ENCODE results near the gene KCND2. TPM values are rescaled to one million over a fixed set of nuclear protein-coding genes. Genes with fewer than 3 reads are reported as not detected.

KCND2 gene
- polyA plus RNA-seq, 1 of the 3 experiments (the other 2 are of a cell fraction): not detected

DNA sequence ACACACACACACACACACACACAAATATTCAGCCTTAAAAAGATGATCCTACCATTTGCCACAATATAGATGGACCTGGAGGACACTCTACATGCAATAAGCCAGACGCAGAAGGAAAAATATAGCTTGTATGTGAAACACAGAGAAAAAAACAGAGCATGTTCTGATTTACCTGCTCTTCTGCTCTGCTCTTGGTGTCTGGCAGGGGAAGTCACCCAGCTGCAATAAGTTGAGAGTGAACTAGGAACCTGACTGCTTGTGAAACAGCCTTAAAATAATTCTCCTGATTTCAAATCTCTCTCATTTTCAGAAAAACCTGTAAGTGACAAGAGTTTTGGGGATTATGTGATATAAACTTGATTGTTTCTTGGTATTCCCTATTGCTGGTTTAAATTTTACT is 31.0 kb upstream of the KCND2 start:
- no peaks in the 10 kb centered on the region for H3K79me2 ChIP-seq (ENCODE audit: insufficient read depth)
- no peaks in the 10 kb centered on the region for H3K36me3 ChIP-seq (replicated peaks in 1 of 2; ENCODE audit: control insufficient read depth in 1 of 2, insufficient read depth in 2 of 2, low read length in 1 of 2)
- H2AFZ ChIP-seq (ENCODE audit: low read depth): no peak overlapping the region
- ChIA-PET POLR2A (no interaction called here), CTCF (no interaction called here)
- H3K27ac ChIP-seq (ENCODE audit: low read depth in 2 of 2, low read length in 1 of 2): no peak overlapping the region
- no peak overlapping the region for H3K4me2 ChIP-seq
- no peak for DNase-seq
- H4K20me1 ChIP-seq (ENCODE audit: insufficient read depth): no peaks in the 10 kb centered on the region
- no peaks in the 10 kb centered on the region for H3K4me1 ChIP-seq (ENCODE audit: control insufficient read depth in 1 of 2, insufficient read depth in 2 of 2, low read depth in 1 of 2, low read length in 1 of 2)
- WGBS (ENCODE audit: low lambda C conversion rate): 0% methylated on average over 1 of the region's 1 CpG
- H3K9ac ChIP-seq: no peak overlapping the region
- no peak for TF ChIP-seq ELF1 (IDR thresholded peaks at IDR 0.05)
- H3K9me2 ChIP-seq: no peaks in the 10 kb centered on the region
- H3K27me3 ChIP-seq (ENCODE audit: insufficient read depth): no peaks in the 10 kb centered on the region
- no peaks in the 10 kb centered on the region for H3F3A ChIP-seq (replicated peaks; ENCODE audit: insufficient read depth)
- H3K4me3 ChIP-seq (ENCODE audit: low read depth in 2 of 2, low read length in 1 of 2): no peak overlapping the region
- no peaks in the 10 kb centered on the region for H3K9me3 ChIP-seq

DNA sequence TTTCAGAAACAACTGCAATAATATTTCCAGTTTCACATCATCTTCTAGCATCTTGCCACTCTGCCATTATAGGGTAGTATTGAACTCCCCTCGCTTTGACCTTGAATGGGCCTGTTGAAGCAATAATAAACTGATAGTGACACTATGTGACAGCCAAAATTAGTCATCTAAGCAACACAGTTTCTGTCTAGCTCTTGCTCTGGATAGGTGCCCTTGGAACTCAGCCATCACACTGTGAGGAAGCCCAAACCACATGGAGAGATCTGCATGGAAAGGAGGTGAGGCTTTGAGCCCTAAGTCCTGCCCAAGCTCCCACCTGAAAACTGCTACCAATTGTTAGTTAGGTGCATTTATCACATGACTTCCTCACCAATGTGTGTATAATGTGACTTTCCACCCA is 18.1 kb upstream of the KCND2 start:
- Histone ChIP-seq H3K79me2 (ENCODE audit: insufficient read depth) (no peaks in the 10 kb centered on the region), H3K9ac (no peak overlapping the region), H3F3A (replicated peaks; ENCODE audit: insufficient read depth) (peaks cover 4% of the 10 kb centered on the region), H3K27me3 (ENCODE audit: insufficient read depth) (no peaks in the 10 kb centered on the region), H3K9me2 (peaks cover 4% of the 10 kb centered on the region), H3K27ac (ENCODE audit: low read depth in 2 of 2, low read length in 1 of 2) (no peak overlapping the region), H3K4me3 (ENCODE audit: low read depth in 2 of 2, low read length in 1 of 2) (no peak overlapping the region), H3K4me2 (no peak overlapping the region), H3K4me1 (ENCODE audit: control insufficient read depth in 1 of 2, insufficient read depth in 2 of 2, low read depth in 1 of 2, low read length in 1 of 2) (no peaks in the 10 kb centered on the region), H3K9me3 (no peaks in the 10 kb centered on the region), H4K20me1 (ENCODE audit: insufficient read depth) (no peaks in the 10 kb centered on the region), H3K36me3 (replicated peaks in 1 of 2; ENCODE audit: control insufficient read depth in 1 of 2, insufficient read depth in 2 of 2, low read length in 1 of 2) (no peaks in the 10 kb centered on the region), H2AFZ (ENCODE audit: low read depth) (no peak overlapping the region)
- POLR2A ChIA-PET: no interaction called here
- no peak for DNase-seq
- no peak for TF ChIP-seq FOXM1 (IDR thresholded peaks at IDR 0.05; ENCODE audit: low read depth)
- TF ChIP-seq, protein P1, sequence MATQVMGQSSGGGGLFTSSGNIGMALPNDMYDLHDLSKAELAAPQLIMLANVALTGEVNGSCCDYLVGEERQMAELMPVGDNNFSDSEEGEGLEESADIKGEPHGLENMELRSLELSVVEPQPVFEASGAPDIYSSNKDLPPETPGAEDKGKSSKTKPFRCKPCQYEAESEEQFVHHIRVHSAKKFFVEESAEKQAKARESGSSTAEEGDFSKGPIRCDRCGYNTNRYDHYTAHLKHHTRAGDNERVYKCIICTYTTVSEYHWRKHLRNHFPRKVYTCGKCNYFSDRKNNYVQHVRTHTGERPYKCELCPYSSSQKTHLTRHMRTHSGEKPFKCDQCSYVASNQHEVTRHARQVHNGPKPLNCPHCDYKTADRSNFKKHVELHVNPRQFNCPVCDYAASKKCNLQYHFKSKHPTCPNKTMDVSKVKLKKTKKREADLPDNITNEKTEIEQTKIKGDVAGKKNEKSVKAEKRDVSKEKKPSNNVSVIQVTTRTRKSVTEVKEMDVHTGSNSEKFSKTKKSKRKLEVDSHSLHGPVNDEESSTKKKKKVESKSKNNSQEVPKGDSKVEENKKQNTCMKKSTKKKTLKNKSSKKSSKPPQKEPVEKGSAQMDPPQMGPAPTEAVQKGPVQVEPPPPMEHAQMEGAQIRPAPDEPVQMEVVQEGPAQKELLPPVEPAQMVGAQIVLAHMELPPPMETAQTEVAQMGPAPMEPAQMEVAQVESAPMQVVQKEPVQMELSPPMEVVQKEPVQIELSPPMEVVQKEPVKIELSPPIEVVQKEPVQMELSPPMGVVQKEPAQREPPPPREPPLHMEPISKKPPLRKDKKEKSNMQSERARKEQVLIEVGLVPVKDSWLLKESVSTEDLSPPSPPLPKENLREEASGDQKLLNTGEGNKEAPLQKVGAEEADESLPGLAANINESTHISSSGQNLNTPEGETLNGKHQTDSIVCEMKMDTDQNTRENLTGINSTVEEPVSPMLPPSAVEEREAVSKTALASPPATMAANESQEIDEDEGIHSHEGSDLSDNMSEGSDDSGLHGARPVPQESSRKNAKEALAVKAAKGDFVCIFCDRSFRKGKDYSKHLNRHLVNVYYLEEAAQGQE (IDR thresholded peaks at IDR 0.05; ENCODE audit: low read depth, low read length): no peak
- no peak for TF ChIP-seq RXRA (IDR thresholded peaks at IDR 0.05; ENCODE audit: borderline replicate concordance, low read depth)
- TF ChIP-seq SMC3 (IDR thresholded peaks at IDR 0.05; ENCODE audit: low read depth, low read length): no peak
- no peak for TF ChIP-seq GABPA (IDR thresholded peaks at IDR 0.05; ENCODE audit: low read depth)
- no peak for TF ChIP-seq GATA2 (CRISPR knock-in tag; IDR thresholded peaks at IDR 0.05)
- TF ChIP-seq NFIC (IDR thresholded peaks at IDR 0.05; ENCODE audit: borderline replicate concordance): no peak
- no peak for TF ChIP-seq RFX5 (IDR thresholded peaks at IDR 0.05; ENCODE audit: low read length)
- TF ChIP-seq, protein P2, sequence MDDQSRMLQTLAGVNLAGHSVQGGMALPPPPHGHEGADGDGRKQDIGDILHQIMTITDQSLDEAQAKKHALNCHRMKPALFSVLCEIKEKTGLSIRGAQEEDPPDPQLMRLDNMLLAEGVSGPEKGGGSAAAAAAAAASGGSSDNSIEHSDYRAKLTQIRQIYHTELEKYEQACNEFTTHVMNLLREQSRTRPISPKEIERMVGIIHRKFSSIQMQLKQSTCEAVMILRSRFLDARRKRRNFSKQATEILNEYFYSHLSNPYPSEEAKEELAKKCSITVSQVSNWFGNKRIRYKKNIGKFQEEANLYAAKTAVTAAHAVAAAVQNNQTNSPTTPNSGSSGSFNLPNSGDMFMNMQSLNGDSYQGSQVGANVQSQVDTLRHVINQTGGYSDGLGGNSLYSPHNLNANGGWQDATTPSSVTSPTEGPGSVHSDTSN (IDR thresholded peaks at IDR 0.05): no peak
- TF ChIP-seq ELF1 (IDR thresholded peaks at IDR 0.05): no peak
- no peak for TF ChIP-seq FOSL2 (IDR thresholded peaks at IDR 0.05; ENCODE audit: borderline replicate concordance, low read depth)
- 0% methylated on average over 1 of the region's 1 CpG for WGBS (ENCODE audit: low lambda C conversion rate)
- CTCF ChIA-PET: interaction anchor here (0.6 kb wide), 1 partner anchor 1900 kb away, joined by 3 read pairs; no protein-coding TSS in a partner anchor
